Transverse colon (tissue), 3 donors: Measurements from ENCODE around the gene CUL7.

Source experiments
- CTCF ChIP-seq, 5 experiments: fragments of 200-600 bp in 3 of 5; fragments of 450-650 bp in 2 of 5; sonication (generic) in 3 of 5; IDR thresholded peaks; 1 replicate in 2 of 5; 2 replicates in 3 of 5; pipeline ENCODE4 v1.5.1; 2016 to 2017; ENCODE audit warnings: antibody characterized with exemption in 5 of 5, inconsistent platforms in 3 of 5, mild to moderate bottlenecking in 2 of 5, moderate library complexity in 1 of 5
- EP300 ChIP-seq: sonication (generic); formaldehyde crosslinking; IDR thresholded peaks from one replicate; pipeline ENCODE4 v1.6.1; 2017; ENCODE audit warnings: antibody characterized with exemption, low read depth
- POLR2A ChIP-seq: fragments of 450-650 bp; IDR thresholded peaks from one replicate; pipeline ENCODE4 v1.6.1; 2016; ENCODE audit warnings: antibody characterized with exemption, mild to moderate bottlenecking, moderate library complexity

DNA sequence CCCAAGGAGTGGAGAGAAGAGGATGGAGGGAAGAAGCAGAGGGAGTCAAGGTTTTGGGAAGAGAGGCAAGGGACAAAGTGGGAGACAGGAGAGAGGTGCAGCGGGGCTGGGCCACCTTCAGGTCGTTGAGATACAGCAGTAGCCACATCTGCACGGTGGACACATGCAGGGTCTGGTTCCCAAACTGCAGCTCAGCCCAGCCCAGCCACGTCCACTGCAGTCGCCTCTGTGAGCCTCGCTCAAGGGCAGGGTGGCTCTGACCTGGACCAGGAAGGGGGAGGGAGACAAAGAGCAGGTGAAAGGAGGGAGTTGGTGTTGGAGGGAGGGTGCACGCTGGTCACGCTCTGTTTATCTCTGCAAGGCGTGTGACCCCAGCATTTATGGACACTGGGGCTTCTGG, 14.9 kb downstream of the CUL7 start:
- TF ChIP-seq POLR2A, result no peak
- TF ChIP-seq EP300, result no peak
- TF ChIP-seq CTCF (IDR thresholded peaks at IDR 0.05), result no peak
